Limb (tissue), 2 donors: ENCODE measurements around the gene LPAR1.
A peak's percentile ranks its signal among the peaks of the same experiment; 100 is the strongest.
"Not testable (repeated sequence)": the region's sequence is repeated elsewhere in the genome, so short reads cannot be mapped to it uniquely, and the experiment has no call there.

ENCODE experiments used
- DNase-seq, 2 donors: peaks; one replicate each; pipeline ENCODE4 v3.0.0-alpha.2; 2016; ENCODE audit errors: extremely low spot score in 2 of 2

LPAR1 gene

GRCh38 chr9:111038331-111039230, at the start of gene LPAR1:
LPAR1 (minus strand) TSS chr9:111038470; CDS start chr9:110972117, 66,353 bp downstream.
- DNase-seq: peak; percentile 66 to 85

- no peak for DNase-seq
These were observed 40.2 kb upstream of the LPAR1 start for GRCh38 chr9:111078391-111079038.

- no peak for DNase-seq
These were observed 38.2 kb upstream of the LPAR1 start for GRCh38 chr9:111076519-111076918.

- DNase-seq: no peak
These were observed 37.8 kb upstream of the LPAR1 start for GRCh38 chr9:111076042-111076441.

- no peak for DNase-seq
These were observed 36.1 kb upstream of the LPAR1 start for GRCh38 chr9:111074395-111074794.

GRCh38 chr9:111069183-111069582, 30.9 kb upstream of the LPAR1 start:
- DNase-seq: no peak

- DNase-seq: peak in 1 of 2 donors; percentile 27
These were observed 30.5 kb upstream of the LPAR1 start for GRCh38 chr9:111068771-111069170.

- DNase-seq: no peak
These were observed 30.1 kb upstream of the LPAR1 start for GRCh38 chr9:111068383-111068730.

GRCh38 chr9:111066468-111066867, 28.2 kb upstream of the LPAR1 start:
- DNase-seq: peak in 1 of 2 donors; percentile 78

- no peak for DNase-seq
These were observed 27.1 kb upstream of the LPAR1 start for GRCh38 chr9:111065414-111065813.

- DNase-seq: no peak
These were observed 26.0 kb upstream of the LPAR1 start for GRCh38 chr9:111064160-111064837.

GRCh38 chr9:111063332-111063731, 25.1 kb upstream of the LPAR1 start:
- DNase-seq: no peak

- no peak for DNase-seq
These were observed 19.9 kb upstream of the LPAR1 start for GRCh38 chr9:111058166-111058565.

GRCh38 chr9:111056538-111056937, 18.3 kb upstream of the LPAR1 start:
- DNase-seq: no peak

- no peak for DNase-seq
These were observed 14.5 kb upstream of the LPAR1 start for GRCh38 chr9:111052791-111053190.

- no peak for DNase-seq
These were observed 13.1 kb upstream of the LPAR1 start for GRCh38 chr9:111051400-111051799.

GRCh38 chr9:111050819-111051218, 12.5 kb upstream of the LPAR1 start:
- DNase-seq: no peak

- DNase-seq: not testable (repeated sequence)
These were observed 9.0 kb upstream of the LPAR1 start for GRCh38 chr9:111047287-111047686.

GRCh38 chr9:111041902-111042301, 3.6 kb upstream of the LPAR1 start:
- DNase-seq: no peak

GRCh38 chr9:111040494-111040893, 2.2 kb upstream of the LPAR1 start:
- no peak for DNase-seq

- peak in 1 of 2 donors; percentile 35 for DNase-seq
These were observed 1.1 kb upstream of the LPAR1 start for GRCh38 chr9:111039231-111039906.
